HG03442 (cell line): ENCODE measurements around the gene CCL18.
"Not testable (repeated sequence)": the region's sequence is repeated elsewhere in the genome, so short reads cannot be mapped to it uniquely, and the experiment has no call there.

Experiments
- ATAC-seq: cut with Tn5 transposase; IDR thresholded peaks from one replicate; pipeline ENCODE4 v1.9.1; 2021; ENCODE audit warnings: mild to moderate bottlenecking, moderate library complexity; ENCODE audit not compliant: unreplicated experiment

Gene CCL18

DNA sequence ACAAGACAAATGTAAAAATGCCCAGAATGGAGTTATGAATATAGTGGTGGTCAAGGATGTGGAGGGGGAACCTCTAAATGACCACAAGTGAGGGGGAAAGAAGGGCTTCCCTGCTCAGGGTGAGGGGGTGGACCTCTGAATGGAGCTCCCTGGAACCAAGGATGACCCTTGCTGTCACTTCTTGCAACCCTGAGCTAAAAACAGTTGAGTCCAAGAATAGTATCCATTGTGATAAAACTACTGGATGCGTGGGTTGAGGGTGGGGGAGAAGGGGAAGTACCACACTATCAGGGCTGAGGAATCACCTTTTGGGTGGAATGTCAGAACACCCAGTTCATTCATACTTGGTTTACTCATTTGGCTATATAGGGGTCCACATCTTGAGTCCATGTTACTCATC, 34.9 kb downstream of the CCL18 start:
- not testable (repeated sequence) for ATAC-seq

DNA sequence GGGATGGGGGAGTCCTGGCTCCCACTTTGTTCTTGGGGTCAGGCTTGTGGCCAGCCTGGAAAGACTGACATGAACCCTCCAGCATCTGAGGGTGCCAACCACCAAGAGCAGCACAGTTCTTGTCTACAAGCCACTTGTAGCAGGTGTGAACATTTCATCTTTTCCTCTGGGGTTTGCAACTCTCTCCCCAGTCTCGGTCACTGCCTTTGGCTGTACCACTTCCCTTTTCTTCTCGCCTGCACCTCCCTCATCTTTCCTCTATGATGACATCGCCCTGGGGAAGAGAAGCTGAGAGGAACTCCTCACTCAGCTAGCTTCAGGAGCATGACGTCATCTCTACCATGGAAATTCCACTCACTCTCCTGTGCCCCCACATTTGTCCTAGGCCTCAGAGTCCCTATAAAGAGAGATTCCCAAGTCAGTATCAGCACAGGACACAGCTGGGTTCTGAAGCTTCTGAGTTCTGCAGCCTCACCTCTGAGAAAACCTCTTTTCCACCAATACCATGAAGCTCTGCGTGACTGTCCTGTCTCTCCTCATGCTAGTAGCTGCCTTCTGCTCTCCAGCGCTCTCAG, 39.4 kb downstream of the CCL18 start, which contains the start of gene CCL4:
Gene CCL4 (plus strand): TSS at position 427 of the 575 bp plus-strand sequence. CDS start 79 bp downstream, at position 506.
- ATAC-seq: peak; percentile 71

DNA sequence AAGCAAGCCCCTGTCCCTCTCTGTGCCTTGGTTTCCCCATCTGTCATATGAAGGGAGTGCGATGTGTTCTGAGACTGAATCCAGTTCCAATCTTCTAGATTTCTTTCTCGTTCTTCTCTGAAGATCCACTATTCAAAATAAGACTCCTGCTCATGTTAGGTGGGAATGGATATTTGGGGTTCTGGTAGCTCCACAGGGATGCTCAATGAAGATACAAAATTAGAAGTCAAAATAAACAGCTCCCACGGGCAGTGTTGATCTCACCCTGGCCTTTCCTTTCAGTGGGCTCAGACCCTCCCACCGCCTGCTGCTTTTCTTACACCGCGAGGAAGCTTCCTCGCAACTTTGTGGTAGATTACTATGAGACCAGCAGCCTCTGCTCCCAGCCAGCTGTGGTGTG, 40.2 kb downstream of the CCL18 start:
- not testable (repeated sequence) for ATAC-seq

DNA sequence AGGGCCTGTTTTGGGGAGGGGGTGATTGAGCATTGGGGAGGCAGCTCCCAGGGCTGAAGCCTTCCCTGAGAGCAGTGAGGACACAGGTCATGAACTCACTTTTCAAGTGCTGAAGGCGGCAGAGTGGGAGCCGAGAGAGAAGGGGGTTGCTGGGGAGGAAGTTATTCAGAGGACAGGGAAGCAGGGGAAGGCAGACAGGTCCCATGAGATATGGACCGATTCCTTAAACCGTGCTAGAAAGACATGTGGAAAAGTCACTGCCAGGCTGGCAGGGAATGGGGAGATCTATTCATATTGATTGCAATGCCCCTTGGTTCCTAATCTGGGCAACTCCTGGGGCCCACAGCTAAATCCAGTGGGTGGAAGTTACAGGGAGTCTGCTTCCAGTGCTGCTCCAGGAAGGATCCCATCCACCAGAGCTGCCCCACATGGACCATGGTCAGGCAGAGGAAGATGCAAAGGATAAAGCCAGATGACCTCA, 40.7 kb downstream of the CCL18 start:
- ATAC-seq: no peak

DNA sequence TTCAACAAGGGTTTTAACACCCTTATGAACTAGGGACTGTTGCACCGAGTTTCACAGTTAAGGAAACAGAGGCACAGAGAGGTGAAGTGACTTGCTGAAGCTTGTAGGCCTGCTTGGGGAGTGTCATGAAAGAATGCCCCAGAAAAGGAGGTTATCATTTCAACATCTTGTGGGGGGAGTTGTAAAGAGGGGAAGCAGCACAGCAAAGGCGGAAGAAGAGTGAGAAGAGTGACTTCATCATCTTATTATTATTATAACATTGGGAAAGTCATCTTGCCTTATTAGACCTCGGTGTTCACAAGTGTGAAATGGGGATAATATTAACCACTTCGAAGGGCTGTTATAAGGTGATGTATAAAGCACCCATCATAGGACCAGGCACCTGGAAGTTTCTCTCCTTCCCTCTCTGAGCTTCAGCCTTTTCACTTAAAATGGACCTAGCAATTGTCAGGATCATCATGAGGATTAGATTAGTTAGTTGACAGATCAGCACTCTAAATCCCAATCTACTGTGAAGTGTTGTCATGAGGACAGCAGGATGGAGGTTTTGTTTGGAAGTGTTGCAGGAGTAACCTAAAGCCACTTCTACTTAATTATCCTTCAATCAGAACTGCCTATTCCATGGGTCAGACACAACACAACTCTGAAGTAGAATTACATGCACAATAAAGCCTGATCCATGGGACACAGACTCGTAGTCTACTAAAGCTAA, 41.9 kb downstream of the CCL18 start:
- ATAC-seq: no peak

DNA sequence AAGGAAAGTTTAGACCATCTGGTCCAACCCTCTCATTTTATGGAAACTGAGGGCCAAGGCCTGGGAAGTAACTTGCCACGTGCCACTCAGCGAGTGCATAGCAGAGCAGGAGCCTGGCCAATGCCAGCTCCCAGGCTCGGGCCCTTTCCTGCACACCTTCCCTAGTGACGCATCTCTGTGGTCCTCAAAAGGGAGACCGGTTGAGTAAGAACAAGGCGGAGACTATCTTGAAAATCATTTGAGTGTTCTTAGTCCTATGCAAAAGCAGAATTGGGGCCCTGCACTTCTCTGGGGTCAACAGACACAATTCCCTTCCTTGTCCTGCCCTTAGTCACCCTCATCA, 42.4 kb downstream of the CCL18 start:
- no peak for ATAC-seq

DNA sequence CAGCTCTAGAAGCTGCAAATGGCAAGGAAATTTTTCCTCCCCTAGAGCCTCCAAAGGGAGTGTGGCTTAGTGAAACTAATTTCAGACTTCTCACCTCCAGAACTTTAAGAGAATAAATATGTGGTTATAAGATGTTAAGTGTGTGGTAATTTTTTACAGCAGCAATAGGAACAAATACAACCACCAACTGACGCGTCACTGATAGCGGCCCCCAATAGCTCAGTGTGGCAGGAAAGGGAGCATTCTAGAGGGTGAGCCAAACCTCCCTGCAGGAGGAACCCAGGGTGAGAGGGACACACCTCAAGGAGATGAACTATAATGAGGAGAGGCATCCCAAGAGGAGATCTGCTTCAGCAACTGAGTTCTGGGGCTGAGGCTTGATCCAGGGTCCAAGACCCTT, 43.6 kb downstream of the CCL18 start:
- no peak for ATAC-seq

DNA sequence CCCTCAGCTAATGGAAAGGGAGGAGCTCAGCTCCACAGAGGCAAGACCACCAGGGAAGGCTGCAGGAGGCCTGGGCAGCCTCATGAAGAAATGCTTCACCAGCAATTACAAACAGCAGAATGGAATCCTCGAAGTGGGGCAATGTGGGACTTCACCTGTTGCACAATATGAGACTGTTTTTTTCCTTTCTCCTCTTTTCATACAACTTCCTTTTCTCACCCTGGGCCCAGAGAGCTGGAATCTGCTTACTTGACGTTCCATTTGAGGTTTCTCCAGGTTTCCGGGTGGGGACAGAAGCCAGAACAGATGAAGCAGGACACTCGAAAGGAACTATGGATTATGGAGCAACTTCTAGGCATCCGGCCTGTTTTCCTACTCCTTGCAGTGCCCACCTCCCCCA, 44.2 kb downstream of the CCL18 start:
- not testable (repeated sequence) for ATAC-seq

DNA sequence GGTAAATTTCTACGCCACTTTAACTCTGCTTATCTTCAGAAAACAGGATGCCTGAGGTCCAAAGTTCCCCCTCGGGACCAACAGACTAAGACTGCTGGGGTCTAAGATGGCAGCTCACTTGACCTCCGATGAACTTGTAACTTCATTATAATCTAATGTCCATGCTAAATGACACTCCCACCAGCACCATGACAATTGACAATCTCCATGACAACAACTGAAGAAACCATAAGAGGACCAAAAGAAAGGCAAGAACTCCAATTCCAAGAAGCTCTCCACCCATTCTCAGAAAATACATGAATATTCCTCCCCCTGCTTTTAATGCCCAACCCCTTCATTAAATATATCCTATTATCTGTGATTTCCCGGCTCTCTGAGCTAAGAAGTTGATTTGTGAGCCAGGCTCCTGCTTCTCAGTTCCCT, 47.0 kb downstream of the CCL18 start:
- no peak for ATAC-seq

DNA sequence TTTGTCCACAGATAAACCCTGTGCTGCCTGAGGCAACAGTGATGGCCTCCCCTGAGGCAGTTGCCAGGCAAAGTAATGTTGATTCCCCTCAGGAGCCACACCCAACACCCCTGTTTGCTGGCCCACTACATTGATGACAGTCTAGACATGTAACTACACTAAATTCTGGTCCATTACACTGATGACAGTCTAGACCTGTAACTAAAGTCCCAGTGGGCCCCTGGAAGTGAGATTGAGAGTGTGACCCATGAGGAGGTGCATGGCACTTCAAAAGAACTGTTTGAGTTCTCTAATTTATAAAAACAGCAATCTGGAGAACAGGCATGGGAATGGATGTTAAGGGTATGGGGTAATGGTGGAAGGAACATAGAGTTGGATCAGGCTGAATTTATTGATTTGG, 48.5 kb downstream of the CCL18 start:
- ATAC-seq: no peak

DNA sequence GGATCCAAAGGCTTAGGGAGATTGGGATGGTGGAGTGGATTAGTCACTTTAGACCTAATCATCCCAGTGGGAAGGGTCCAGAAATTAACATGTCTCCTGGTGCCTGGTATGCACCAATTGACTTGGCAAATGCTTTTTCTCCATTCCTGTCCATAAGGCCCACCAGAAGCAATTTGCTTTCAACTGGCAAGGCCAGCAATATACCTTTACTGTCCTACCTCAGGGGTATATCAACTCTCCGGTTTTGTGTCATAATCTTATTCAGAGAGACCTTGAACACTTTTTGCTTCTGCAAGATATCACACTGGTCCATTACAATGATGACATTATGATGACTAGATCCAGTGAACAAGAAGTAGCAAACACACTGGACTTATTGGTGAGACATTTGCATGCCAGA, 49.1 kb downstream of the CCL18 start:
- not testable (repeated sequence) for ATAC-seq

DNA sequence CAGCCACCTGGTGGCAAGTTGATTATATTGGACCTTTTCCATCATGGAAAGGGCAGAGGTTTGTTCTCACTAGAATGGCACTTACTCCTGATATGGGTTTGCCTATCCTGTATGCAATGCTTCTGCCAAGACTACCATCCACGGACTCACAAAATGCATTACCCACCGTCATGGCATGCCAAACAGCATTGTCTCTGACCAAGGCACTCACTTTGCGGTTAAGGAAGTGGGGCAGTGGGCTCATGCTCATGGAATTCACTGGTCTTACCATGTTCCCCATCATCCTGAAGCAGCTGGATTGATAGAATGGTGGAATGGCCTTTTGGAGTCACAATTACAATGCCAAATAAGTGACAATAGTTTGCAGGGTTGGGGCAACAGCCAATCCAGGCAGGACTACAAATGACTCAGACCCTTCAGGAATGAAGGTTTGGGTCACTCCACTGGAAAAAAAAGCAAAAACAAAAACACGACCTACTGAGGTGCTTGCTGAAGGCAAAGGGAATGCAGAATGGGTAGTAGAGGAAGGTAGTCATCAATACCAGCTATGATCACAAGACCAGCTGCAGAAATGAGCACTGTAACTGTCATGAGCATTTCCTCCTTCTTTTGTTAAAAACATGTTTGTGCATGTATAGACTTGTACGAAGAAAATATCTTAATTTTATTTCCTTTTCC, 51.0 kb downstream of the CCL18 start:
- ATAC-seq: not testable (repeated sequence)

DNA sequence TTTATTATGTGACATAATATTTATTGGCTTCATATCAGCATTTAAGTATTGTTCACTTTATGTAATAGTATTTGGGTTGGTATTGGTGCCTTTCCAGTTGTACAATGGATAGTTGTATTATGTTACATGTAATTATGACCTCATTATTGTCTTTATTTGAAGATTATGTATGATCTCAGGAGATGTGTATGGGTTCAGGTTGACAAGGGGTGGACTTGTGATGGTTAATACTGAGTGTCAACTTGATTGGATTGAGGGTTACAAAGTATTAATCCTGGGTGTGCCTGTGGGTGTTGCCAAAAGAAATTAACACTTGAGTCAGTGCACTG, 51.5 kb downstream of the CCL18 start:
- ATAC-seq: not testable (repeated sequence)

DNA sequence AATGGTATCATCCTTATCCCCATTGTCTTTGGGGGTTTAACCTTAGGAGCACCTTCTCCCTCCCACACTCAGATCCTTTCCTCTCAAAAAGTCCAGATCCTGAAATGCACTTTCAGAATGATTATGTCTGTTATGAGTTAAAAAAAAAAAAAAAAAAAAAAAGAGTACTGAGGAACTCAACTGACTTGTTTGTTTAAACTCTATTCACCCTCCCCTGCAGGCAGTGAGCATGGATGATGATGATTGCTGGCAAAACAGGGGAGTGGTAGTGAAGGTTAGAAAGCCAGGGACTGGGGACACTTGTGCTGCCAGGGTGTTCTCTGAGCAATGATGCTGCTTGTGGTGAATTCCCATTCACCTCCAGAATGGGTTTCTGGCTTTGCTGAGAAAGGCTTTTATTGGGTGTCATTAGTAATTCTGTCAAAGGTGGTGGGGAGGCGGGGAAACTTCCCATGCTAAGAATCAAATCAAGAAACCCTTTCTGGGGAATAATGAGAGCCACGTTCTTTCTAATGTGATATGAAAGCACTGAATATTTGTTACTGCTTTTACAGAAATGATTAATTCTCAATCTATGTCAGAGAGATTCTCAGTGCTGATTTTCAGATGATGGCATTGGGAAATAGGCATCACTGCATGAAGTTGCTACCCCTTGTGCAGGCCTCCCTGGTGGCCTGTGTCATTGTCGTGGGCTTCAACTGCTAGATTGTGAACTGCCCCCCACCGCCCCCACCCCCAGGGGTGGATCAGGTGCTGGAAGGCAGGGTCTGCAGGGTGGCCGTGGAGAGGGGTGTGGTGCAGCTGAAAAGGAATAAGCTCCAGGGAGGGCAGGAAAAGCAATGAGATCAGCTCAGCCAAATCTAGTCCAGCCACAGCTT, 53.7 kb downstream of the CCL18 start:
- ATAC-seq: no peak

DNA sequence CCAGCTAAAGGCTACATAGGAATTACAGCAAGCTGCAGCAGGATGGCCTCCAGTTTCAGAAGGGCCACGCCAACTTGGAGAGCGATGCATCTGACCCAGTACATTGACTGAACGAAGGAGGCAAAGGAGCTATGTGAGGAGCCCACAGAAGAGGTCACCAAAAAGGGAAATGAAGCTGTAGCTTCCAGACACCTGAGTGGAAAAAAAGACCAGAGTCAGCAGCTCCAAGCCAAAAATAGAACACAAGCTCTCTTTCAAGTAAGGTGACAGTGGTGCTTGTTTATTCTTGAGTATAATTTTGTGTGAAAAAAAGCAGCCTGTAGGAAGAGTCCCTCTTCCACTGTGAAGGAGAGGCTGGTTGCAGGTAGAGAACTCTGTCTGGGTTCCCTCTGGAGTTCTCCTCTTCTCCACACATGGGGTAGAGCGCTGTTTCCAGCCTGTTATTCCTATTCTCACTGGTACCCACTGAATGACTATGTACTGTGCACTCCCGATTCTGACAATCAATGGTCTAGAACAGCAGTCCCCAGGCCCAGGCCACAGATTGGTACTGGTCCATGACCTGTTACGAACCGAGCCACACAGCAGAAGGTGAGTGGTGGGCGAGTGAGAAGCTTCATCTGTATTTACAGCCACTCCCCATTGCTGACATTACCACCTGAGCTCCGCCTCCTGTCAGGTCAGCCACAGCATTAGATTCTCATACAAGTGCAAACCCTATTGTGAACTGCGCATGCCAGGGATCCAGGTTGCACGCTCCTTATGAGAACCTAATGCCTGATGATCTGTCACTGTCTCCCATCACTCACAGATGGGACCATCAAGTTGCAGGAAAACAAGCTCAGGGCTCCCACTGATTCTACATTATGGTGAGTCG, 54.6 kb downstream of the CCL18 start:
- no peak for ATAC-seq

DNA sequence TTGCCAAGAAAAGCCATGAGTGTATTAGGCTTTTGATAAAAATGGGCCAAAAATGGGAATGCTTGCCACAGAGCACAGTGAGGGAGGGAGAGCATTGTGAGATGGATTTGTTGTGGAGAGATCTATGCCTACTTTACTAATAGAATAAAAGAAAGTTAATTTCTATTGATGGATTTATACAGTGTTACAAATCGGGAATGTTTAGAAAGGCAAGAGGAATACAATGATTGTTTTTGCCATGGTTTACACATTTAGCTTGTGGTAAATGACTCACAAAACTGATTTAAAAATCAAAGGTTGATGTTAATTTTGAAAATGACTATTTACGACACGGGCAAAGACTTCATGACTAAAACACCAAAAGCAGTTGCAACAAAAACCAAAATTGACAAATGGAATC, 56.1 kb downstream of the CCL18 start:
- no peak for ATAC-seq

DNA sequence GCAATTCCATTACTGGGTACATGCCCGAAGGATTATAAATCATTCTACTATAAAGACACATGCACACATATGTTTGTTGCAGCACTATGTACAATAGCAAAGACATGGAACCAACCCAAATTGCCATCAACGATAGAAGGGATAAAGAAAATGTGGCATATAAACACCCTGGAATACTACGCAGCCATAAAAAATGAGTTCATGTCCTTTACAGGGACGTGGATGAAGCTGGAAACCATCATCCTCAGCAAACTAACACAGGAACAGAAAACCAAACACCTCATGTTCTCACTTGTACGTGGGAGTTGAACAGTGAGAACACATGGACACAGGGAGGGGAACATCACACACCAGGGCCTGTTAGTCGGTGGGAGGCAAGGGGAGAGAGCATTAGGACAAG, 57.0 kb downstream of the CCL18 start:
- ATAC-seq: not testable (repeated sequence)
